Parathyroid adenoma (tissue), 2 donors: Measurements from ENCODE around the gene C11orf91.
"Not testable (repeated sequence)": the region's sequence is repeated elsewhere in the genome, so short reads cannot be mapped to it uniquely, and the experiment has no call there.

ENCODE experiments used
- H2AFZ ChIP-seq: fragments of 300-600 bp; sonication (generic); one replicate; pipeline ENCODE4 v1.7.0; 2017; ENCODE audit warnings: antibody characterized with exemption, mild to moderate bottlenecking
- H3K27ac ChIP-seq: fragments of 300-600 bp; sonication (generic); one replicate; pipeline ENCODE4 v1.7.0; 2017
- H3K27me3 ChIP-seq: fragments of 300-600 bp; sonication (generic); one replicate; pipeline ENCODE4 v1.7.0; 2017; ENCODE audit warnings: low read length; ENCODE audit not compliant: control insufficient read depth, insufficient read depth
- H3K36me3 ChIP-seq: fragments of 300-600 bp; sonication (generic); one replicate; pipeline ENCODE4 v1.7.0; 2017; ENCODE audit warnings: low read length; ENCODE audit not compliant: control insufficient read depth, insufficient read depth
- H3K4me1 ChIP-seq: fragments of 300-600 bp; sonication (generic); one replicate; pipeline ENCODE4 v1.7.0; 2017; ENCODE audit warnings: control low read depth
- H3K4me2 ChIP-seq: fragments of 300-600 bp; sonication (generic); one replicate; pipeline ENCODE4 v1.7.0; 2017; ENCODE audit warnings: low read length
- H3K4me3 ChIP-seq: fragments of 300-600 bp; sonication (generic); one replicate; pipeline ENCODE4 v1.7.0; 2017; ENCODE audit warnings: low read depth, low read length
- H3K79me2 ChIP-seq: fragments of 300-600 bp; sonication (generic); one replicate; pipeline ENCODE4 v1.7.0; 2017; ENCODE audit warnings: control low read depth
- H3K9ac ChIP-seq: fragments of 300-600 bp; sonication (generic); one replicate; pipeline ENCODE4 v1.7.0; 2017; ENCODE audit warnings: mild to moderate bottlenecking
- H3K9me3 ChIP-seq: fragments of 300-600 bp; sonication (generic); one replicate; pipeline ENCODE4 v1.7.0; 2017; ENCODE audit warnings: low read length; ENCODE audit not compliant: control insufficient read depth
- TF ChIP-seq, protein P1 (sequence below): fragments of 300-600 bp; sonication (generic); IDR thresholded peaks from one replicate; pipeline ENCODE4 v1.7.0; 2017; ENCODE audit warnings: antibody characterized with exemption, mild to moderate bottlenecking
- donor health status: primary hyperparathyroidism.

The C11orf91 gene

DNA sequence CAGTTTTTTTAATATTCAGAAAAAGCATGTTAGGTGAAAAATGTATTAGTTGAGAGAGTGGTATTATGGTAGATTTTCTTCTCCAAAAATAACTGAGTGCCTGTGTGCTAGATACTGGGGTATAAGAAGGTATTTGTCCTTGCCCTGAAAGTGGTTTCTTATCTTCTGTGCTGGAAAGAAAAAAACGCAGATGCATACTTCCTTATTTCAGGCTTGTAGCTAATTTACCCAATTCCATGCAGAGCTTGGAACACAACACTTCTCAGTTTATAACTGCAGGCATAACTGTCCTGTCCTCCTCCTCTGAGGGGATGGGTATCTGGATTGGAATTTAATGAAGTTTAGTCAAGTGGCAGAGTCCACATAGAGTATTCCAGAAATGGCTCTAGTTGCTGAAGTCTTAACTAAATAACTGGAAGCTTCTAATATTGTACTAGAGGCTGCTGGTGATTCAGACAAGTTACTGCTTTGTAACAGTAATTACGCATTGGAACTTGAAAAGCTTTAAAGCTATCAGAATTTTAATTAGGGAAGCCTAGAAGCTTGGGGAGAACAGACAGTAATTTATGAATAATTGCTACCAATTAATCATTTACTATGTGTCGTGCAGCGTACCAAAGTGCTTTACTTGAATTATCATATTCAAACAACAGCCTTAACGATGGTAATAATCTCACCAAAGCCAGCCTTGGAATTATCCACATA, 12.7 kb upstream of the C11orf91 start:
- H2AFZ ChIP-seq, result no peak overlapping the region
- no peak overlapping the region for H3K4me2 ChIP-seq
- TF ChIP-seq, protein P1, sequence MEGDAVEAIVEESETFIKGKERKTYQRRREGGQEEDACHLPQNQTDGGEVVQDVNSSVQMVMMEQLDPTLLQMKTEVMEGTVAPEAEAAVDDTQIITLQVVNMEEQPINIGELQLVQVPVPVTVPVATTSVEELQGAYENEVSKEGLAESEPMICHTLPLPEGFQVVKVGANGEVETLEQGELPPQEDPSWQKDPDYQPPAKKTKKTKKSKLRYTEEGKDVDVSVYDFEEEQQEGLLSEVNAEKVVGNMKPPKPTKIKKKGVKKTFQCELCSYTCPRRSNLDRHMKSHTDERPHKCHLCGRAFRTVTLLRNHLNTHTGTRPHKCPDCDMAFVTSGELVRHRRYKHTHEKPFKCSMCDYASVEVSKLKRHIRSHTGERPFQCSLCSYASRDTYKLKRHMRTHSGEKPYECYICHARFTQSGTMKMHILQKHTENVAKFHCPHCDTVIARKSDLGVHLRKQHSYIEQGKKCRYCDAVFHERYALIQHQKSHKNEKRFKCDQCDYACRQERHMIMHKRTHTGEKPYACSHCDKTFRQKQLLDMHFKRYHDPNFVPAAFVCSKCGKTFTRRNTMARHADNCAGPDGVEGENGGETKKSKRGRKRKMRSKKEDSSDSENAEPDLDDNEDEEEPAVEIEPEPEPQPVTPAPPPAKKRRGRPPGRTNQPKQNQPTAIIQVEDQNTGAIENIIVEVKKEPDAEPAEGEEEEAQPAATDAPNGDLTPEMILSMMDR, result no peak
- no peak overlapping the region for H3K4me3 ChIP-seq
- no peaks in the 10 kb centered on the region for H3K9me3 ChIP-seq
- H3K79me2 ChIP-seq, result peaks cover 16% of the 10 kb centered on the region
- no peak overlapping the region for H3K9ac ChIP-seq
- H3K27me3 ChIP-seq, result no peaks in the 10 kb centered on the region
- peaks cover 7% of the 10 kb centered on the region for H3K4me1 ChIP-seq
- no peak overlapping the region for H3K27ac ChIP-seq
- no peaks in the 10 kb centered on the region for H3K36me3 ChIP-seq

DNA sequence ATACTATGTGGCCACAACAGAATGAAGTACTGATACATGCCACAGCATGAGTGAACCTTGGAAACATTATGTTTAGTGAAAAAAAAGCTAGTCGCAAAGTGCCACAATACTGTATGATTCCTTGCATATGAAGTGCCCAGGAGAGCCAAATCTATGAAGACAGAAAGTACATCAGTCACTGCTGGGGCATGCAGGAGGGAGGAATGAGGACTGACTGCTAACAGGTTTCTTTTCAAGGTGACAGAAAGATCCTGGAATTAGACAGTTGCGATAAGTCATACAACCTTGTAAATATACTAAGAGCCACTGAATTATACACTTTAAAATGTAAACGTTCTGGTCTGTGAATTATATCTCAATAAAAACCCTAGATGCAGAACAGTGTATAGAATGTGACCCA, 11.8 kb upstream of the C11orf91 start:
- no peak overlapping the region for H3K4me2 ChIP-seq
- no peak overlapping the region for H3K4me3 ChIP-seq
- no peak overlapping the region for H2AFZ ChIP-seq
- no peaks in the 10 kb centered on the region for H3K9me3 ChIP-seq
- TF ChIP-seq, protein P1, result no peak
- H3K36me3 ChIP-seq, result no peaks in the 10 kb centered on the region
- no peak overlapping the region for H3K9ac ChIP-seq
- no peak overlapping the region for H3K27ac ChIP-seq
- H3K4me1 ChIP-seq, result peaks cover 7% of the 10 kb centered on the region
- peaks cover 13% of the 10 kb centered on the region for H3K79me2 ChIP-seq
- no peaks in the 10 kb centered on the region for H3K27me3 ChIP-seq

DNA sequence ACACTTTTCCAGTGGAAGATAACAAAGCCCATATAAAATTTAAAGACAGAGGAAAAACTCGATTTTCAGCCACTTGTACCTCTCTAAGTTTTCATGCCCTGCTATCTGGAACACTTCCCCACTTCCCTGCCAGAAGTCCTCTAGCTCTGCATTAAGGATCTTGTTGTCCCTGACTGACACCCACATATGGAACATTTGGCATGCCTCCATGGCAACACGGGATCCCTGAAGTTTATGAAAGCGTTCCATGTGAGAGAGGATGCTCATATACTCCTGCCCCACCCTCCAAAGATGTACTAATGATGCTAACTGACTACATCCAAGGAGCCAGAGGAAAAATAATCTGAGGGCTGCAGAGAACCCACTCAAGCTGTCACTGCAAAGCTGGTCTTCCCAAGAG, 8.8 kb upstream of the C11orf91 start:
- no peak overlapping the region for H3K4me2 ChIP-seq
- no peak overlapping the region for H3K4me3 ChIP-seq
- H3K4me1 ChIP-seq, result peaks cover 9% of the 10 kb centered on the region
- TF ChIP-seq, protein P1, result no peak
- H3K9ac ChIP-seq, result no peak overlapping the region
- no peak overlapping the region for H3K27ac ChIP-seq
- H2AFZ ChIP-seq, result no peak overlapping the region
- no peaks in the 10 kb centered on the region for H3K36me3 ChIP-seq
- no peaks in the 10 kb centered on the region for H3K9me3 ChIP-seq
- H3K27me3 ChIP-seq, result no peaks in the 10 kb centered on the region
- peaks cover 5% of the 10 kb centered on the region for H3K79me2 ChIP-seq

DNA sequence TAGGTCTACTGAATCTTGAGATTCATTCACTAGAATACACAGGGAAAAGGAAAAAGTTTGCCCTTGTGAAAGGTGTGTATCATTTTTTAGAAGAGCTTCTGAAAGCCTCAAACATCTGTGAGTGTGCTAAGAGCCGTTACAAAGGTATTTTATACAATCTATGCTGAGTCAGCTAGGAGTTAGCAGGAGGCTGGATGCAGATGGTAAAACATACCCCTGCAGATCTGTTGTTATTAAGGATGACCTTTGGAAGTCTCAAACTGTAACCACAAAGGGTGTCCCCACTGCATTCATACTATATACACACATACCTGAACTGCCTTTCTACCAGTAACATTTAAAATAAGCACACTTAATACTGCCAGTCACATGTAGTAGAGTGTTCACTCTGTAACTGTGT, 8.4 kb upstream of the C11orf91 start:
- TF ChIP-seq, protein P1, result no peak

DNA sequence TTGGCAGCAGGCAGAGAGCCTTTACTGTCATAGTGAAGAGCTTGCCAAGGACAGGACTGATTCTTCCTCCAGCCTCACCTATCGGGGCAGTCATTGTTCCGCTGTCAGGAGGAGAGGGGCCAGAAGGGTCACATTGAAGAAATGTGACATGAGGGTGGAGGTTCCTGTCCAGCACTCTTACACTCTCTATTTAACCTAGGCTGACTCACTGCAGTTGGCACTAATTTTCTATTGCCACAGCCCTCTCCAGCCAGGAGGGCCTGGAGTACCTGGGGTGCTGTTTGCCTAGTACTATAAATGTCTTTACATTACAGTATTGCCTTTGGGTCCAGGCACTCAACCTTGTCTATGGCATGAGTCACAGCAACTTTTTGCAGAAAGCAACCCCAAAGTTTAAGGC, 7.2 kb upstream of the C11orf91 start:
- H3K9me3 ChIP-seq, H3K9ac ChIP-seq, H2AFZ ChIP-seq, H3K36me3 ChIP-seq, H3K27ac ChIP-seq, H3K4me2 ChIP-seq, H3K4me3 ChIP-seq, H3K27me3 ChIP-seq, H3K79me2 ChIP-seq: not testable (repeated sequence)
- peaks cover 11% of the 10 kb centered on the region for H3K4me1 ChIP-seq

More for the DNA sequence above, 8.4 kb upstream of the C11orf91 start:
- H3K9ac ChIP-seq, result no peak overlapping the region
- no peak overlapping the region for H3K4me3 ChIP-seq
- H2AFZ ChIP-seq, result no peak overlapping the region
- peaks cover 11% of the 10 kb centered on the region for H3K4me1 ChIP-seq
- H3K27me3 ChIP-seq, result no peaks in the 10 kb centered on the region
- H3K4me2 ChIP-seq, result no peak overlapping the region
- peaks cover 5% of the 10 kb centered on the region for H3K79me2 ChIP-seq
- no peak overlapping the region for H3K27ac ChIP-seq
- H3K36me3 ChIP-seq, result no peaks in the 10 kb centered on the region
- no peaks in the 10 kb centered on the region for H3K9me3 ChIP-seq
